ENCODE data around the gene ZNF221. TPM values are rescaled to one million over a fixed set of nuclear protein-coding genes. Genes with fewer than 3 reads are reported as not detected.
A peak's percentile ranks its signal among the peaks of the same experiment; 100 is the strongest.

Gene ZNF221
- total and polyA plus RNA-seq, 9 of the 15 experiments (the other 6 are each of a cell fraction or from before 2014, with no cell fraction given), result 0.32 to 1.4 (median 0.45) TPM

- peak; percentile 93 for TF ChIP-seq MGA (IDR thresholded peaks at IDR 0.05)
- TF ChIP-seq FUS (optimal IDR thresholded peaks at IDR 0.05; ENCODE audit: low read depth, low read length), result no peak
- 0 out of 4 replicates have a peak, but pooled peaks of 1 of the 2 experiments have one; percentile 8 for TF ChIP-seq TRIM24 (IDR thresholded peaks at IDR 0.05)
- no peak for TF ChIP-seq ZFPM2 (CRISPR knock-in tag; IDR thresholded peaks at IDR 0.05)
- TF ChIP-seq ETS2 (tag; IDR thresholded peaks at IDR 0.05; ENCODE audit: borderline replicate concordance, poor library complexity, severe bottlenecking), result no peak
- peak; percentile 72; the same call in 1 of the 2 replicates for TF ChIP-seq GABPB1 (CRISPR knock-in tag; IDR thresholded peaks at IDR 0.05)
- TF ChIP-seq ATF1 (CRISPR knock-in tag; IDR thresholded peaks at IDR 0.05), result no peak
- TF ChIP-seq ATF1 (tag; IDR thresholded peaks at IDR 0.05), result peak; percentile 76
- 0 out of 2 replicates have a peak, but pooled peaks have one; percentile 22 for TF ChIP-seq CTBP1 (IDR thresholded peaks at IDR 0.05; ENCODE audit: borderline replicate concordance)
- peak; percentile 27 for TF ChIP-seq PRDM10 (IDR thresholded peaks at IDR 0.05; ENCODE audit: partially characterized antibody)
- TF ChIP-seq ZNF584 (CRISPR knock-in tag; IDR thresholded peaks at IDR 0.05; ENCODE audit: low read depth), result no peak
Measured at GRCh38 chr19:43901395-43902390, 49.3 kb upstream of the ZNF221 start (continued).
